ENCODE measurements around the gene GPNMB.
"Not testable (repeated sequence)": the region's sequence is repeated elsewhere in the genome, so short reads cannot be mapped to it uniquely, and the experiment has no call there.

GPNMB gene

DNA sequence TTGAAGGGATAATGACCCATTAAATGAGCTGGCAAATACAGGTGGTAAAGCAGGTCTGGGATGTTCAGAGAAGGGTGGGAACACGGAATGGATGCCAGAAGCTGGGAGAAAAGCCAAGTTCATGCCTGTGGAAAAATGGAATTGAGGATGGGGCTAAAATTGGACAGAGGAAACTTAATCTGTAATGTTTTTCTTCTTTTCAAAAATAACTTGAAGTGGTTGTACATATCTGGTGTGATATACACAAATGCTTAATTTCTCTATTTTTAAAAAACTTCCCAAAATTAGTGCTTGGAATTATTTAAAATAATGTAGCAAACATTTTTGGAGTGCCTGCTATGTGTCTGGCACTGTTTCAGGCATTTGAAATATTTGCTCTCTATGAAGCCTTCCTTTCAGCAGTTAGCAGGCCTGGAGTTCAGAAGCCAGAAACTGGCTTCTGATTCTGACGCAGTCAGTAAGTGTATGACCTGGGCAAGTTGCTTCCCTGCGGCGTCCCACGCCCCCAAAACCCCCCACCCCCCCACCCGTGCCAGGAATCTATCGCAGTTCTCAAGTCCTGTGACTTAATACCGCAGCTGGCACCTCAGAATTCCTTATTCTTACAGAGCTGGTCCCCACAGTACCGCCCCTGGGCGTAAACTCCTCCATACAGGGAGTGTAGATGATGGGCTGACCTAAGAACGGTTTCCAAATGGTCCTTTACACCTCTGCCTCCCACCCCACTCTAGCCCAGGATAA lies 51.7 kb downstream of the GPNMB start:
- peak; percentile 79 for DNase-seq (ENCODE audit: low read depth)
- TF ChIP-seq CTCF (conservative IDR thresholded peaks at IDR 0.05; ENCODE audit: low read length), result no peak

DNA sequence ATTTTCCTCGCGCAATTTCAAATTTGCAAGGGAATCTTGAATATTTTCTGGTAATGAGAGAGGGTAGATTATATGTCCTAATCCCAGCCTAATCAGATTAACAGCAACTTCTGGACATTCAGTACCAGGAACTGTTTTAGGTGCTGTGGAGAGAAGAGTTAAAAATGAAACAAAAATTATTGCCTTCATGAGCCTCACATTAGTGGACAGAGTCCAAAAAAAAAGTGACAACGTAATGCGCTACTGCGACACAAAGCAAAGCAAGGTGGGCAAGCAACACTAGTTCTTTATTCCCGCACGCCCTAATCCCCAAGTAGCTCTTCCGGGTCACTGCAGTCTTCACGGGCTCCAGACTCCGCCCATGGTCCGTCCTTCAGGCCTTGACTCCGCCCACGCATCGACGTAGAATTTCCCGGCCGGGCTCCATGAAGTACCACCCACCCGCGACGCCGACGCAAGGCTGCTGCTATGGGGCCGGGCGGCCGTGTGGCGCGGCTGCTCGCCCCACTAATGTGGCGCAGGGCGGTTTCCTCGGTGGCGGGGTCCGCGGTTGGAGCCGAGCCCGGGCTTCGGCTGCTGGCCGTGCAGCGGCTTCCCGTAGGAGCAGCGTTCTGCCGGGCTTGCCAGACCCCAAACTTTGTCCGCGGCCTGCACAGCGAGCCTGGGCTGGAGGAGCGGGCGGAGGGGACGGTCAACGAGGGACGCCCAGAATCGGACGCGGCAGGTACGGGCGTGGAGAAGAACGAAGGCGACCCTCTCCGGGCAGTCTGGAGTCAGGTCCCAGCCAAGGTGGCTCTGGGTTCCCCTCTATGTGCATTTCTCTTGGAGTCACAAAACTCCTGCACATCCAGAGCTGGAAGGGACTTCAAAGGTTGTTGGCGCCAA lies 52.6 kb downstream of the GPNMB start, which contains the start of gene MALSU1:
MALSU1 (plus strand) TSS at position 455 of the 885 bp plus-strand sequence; CDS start at position 469, 14 bp downstream.
- no peak for TF ChIP-seq CTCF (conservative IDR thresholded peaks at IDR 0.05; ENCODE audit: low read length)
- peak within 1 kb of the TSS; percentile 98 for H3K4me3 ChIP-seq (ENCODE audit: low read length)
- peak; percentile 95 for DNase-seq (ENCODE audit: low read depth)

More for the DNA sequence above, 51.7 kb downstream of the GPNMB start:
- H3K4me3 ChIP-seq (ENCODE audit: low read length), result no peak overlapping the region

DNA sequence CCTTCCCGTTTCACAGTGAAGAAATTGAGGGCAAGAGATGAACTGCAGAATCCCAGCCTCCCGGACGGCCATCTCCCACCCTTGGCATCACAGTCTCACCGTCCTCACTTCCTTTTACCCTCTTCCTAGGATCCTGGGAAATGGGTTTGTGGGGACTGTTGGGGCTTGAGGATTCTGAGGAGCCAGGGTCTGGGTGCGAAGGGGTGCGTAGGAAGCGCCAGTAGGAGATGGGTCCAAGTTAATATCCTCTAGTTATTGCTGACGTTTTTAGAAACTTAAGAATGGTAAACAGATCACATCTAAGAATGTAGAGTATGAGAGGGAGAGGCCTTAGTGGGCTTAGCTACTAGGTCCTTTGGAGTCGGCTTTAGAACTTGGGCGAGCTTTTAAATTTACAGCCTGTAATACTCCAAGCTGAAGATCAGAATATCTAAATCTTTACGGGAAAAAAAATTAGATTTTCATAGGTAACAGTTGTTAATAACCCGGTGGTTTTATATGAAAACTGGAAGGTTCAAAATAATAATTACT lies 53.3 kb downstream of the GPNMB start:
- DNase-seq (ENCODE audit: low read depth), result peak; percentile 27
- H3K4me3 ChIP-seq (ENCODE audit: low read length), result peak overlapping the region; percentile 98
- TF ChIP-seq CTCF (conservative IDR thresholded peaks at IDR 0.05; ENCODE audit: low read length), result no peak

GRCh38 chr7:23306936-23307521 lies 60.5 kb downstream of the GPNMB start:
- no peak overlapping the region for H3K4me3 ChIP-seq (ENCODE audit: low read length)
- TF ChIP-seq CTCF (conservative IDR thresholded peaks at IDR 0.05; ENCODE audit: low read length), result no peak
- no peak for DNase-seq (ENCODE audit: low read depth)

GRCh38 chr7:23308754-23309153 lies 62.2 kb downstream of the GPNMB start:
- no peak for TF ChIP-seq CTCF (conservative IDR thresholded peaks at IDR 0.05; ENCODE audit: low read length)
- no peak for DNase-seq (ENCODE audit: low read depth)
- H3K4me3 ChIP-seq (ENCODE audit: low read length), result no peak overlapping the region

- not testable (repeated sequence) for DNase-seq (ENCODE audit: low read depth); H3K4me3 ChIP-seq (ENCODE audit: low read length)
Observed at GRCh38 chr7:23312141-23312540, 65.6 kb downstream of the GPNMB start.

DNA sequence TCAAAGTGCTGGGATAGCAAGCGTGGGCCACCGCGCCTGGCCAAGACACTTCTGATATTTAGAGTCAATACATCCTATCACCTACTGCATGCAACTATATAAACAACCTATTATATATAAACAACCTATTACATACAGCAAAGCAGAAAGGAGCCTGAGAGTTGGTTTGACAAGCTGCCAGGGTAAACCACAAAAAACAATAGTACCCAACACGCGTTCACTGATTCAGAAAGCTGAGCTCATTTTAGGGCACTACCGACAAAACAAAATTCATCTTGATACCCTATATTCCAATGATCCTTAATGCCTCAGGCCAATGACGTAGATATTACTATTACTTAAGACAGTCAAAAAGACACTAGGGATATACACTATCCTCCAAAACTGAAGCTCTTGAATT lies 68.8 kb downstream of the GPNMB start:
- no peak overlapping the region for H3K4me3 ChIP-seq (ENCODE audit: low read length)
- no peak for DNase-seq (ENCODE audit: low read depth)
- no peak for TF ChIP-seq CTCF (conservative IDR thresholded peaks at IDR 0.05; ENCODE audit: low read length)
